Esophagus squamous epithelium (tissue), 5 donors: ENCODE results near the gene CNTN4. TPM values are rescaled to one million over a fixed set of nuclear protein-coding genes. Genes with fewer than 3 reads are reported as not detected.
A peak's percentile ranks its signal among the peaks of the same experiment; 100 is the strongest.

Experiments used
- DNase-seq: peaks from one replicate; lab custom pipeline; 2025; lab: John Stamatoyannopoulos, UW
- H3K27ac ChIP-seq, 4 donors: fragments of 200-600 bp; sonication (generic); one replicate each; pipeline ENCODE4 v1.5.1; 2016 to 2019; ENCODE audit warnings: mild to moderate bottlenecking in 1 of 4
- H3K27me3 ChIP-seq, 4 donors: fragments of 200-600 bp; sonication (generic); 1 replicate in 3 of 4; 2 replicates in 1 of 4; pipeline versions ENCODE4 v1.5.1 to v1.6.0; 2017 to 2021; ENCODE audit warnings: antibody characterized with exemption in 1 of 4
- H3K36me3 ChIP-seq, 3 donors: fragments of 200-600 bp; sonication (generic); one replicate each; pipeline ENCODE4 v1.5.1; 2016 to 2019
- H3K4me1 ChIP-seq, 3 donors: fragments of 200-600 bp; sonication (generic); one replicate each; pipeline ENCODE4 v1.5.1; 2017 to 2019
- H3K4me3 ChIP-seq, 4 donors: fragments of 200-600 bp; sonication (generic); 1 replicate in 3 of 4; 2 replicates in 1 of 4; pipeline ENCODE4 v1.5.1; 2016 to 2019; ENCODE audit warnings: mild to moderate bottlenecking in 2 of 4, moderate library complexity in 1 of 4
- H3K9me3 ChIP-seq, 3 donors: fragments of 200-600 bp; sonication (generic); one replicate each; pipeline ENCODE4 v1.5.1; 2016 to 2019
- POLR2A ChIP-seq, 4 donors: fragments of 450-650 bp; IDR thresholded peaks; one replicate each; pipeline ENCODE4 v1.6.1; 2017; ENCODE audit warnings: antibody characterized with exemption in 4 of 4, mild to moderate bottlenecking in 4 of 4, moderate library complexity in 3 of 4
- WGBS, 2 donors: methylation state at CpG; one replicate each; pipeline ENCODE4 v1.1.5; 2018; 5-methylcytosine and 5-hydroxymethylcytosine counted together
- intact Hi-C: fragments of 100-400 bp; cut with DNase I; formaldehyde crosslinking; loops from one replicate; pipeline ENCODE4 v1.15.0; 2022
- total RNA-seq, 4 donors: library from RNA; depleted of rRNA; stranded (reverse); fragments of >200 nt; gene quantifications; one replicate each; pipeline ENCODE4 v1.1.0, GENCODE V29; 2016
- TF ChIP-seq, protein P1 (sequence below), 6 experiments: fragments of 450-650 bp in 4 of 6; fragments of 200-600 bp in 2 of 6; sonication (generic) in 2 of 6; IDR thresholded peaks; one replicate each; pipeline ENCODE4 v1.5.1; 2016 to 2019; ENCODE audit warnings: antibody characterized with exemption in 6 of 6, mild to moderate bottlenecking in 4 of 6, moderate library complexity in 4 of 6
- donor health status: DM: yes; HTN: yes; CAD: no.

Gene CNTN4
- total RNA-seq, 4 donors from 2014 or later = 0.31 to 8.5 (median 3.5) TPM

- intact Hi-C loops = no loop called here
- Histone ChIP-seq H3K27me3 (no peaks in the 10 kb centered on the region), H3K4me1 (no peaks in the 10 kb centered on the region), H3K36me3 (no peaks in the 10 kb centered on the region), H3K9me3 (no peaks in the 10 kb centered on the region), H3K27ac (no peak overlapping the region), H3K4me3 (no peak overlapping the region)
- DNase-seq = no peak
- no peak for TF ChIP-seq POLR2A (IDR thresholded peaks at IDR 0.05)
- TF ChIP-seq, protein P1, sequence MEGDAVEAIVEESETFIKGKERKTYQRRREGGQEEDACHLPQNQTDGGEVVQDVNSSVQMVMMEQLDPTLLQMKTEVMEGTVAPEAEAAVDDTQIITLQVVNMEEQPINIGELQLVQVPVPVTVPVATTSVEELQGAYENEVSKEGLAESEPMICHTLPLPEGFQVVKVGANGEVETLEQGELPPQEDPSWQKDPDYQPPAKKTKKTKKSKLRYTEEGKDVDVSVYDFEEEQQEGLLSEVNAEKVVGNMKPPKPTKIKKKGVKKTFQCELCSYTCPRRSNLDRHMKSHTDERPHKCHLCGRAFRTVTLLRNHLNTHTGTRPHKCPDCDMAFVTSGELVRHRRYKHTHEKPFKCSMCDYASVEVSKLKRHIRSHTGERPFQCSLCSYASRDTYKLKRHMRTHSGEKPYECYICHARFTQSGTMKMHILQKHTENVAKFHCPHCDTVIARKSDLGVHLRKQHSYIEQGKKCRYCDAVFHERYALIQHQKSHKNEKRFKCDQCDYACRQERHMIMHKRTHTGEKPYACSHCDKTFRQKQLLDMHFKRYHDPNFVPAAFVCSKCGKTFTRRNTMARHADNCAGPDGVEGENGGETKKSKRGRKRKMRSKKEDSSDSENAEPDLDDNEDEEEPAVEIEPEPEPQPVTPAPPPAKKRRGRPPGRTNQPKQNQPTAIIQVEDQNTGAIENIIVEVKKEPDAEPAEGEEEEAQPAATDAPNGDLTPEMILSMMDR (IDR thresholded peaks at IDR 0.05) = no peak
- WGBS, 2 donors = 70 to 87% methylated on average over 2 of the region's 2 CpGs
Observed at GRCh38 chr3:2860626-2861025, 762.0 kb downstream of the CNTN4 start.

GRCh38 chr3:2861120-2861519 lies 762.5 kb downstream of the CNTN4 start:
- 42 to 59% methylated on average over 1 of the region's 1 CpG for WGBS, 2 donors
- no peak for DNase-seq
- intact Hi-C loops = no loop called here
- no peak for TF ChIP-seq POLR2A (IDR thresholded peaks at IDR 0.05)
- TF ChIP-seq, protein P1 (IDR thresholded peaks at IDR 0.05) = no peak
- no peaks in the 10 kb centered on the region for H3K36me3 ChIP-seq
- H3K4me3 ChIP-seq = no peak overlapping the region
- no peak overlapping the region for H3K27ac ChIP-seq
- H3K4me1 ChIP-seq = no peaks in the 10 kb centered on the region
- H3K9me3 ChIP-seq = no peaks in the 10 kb centered on the region
- H3K27me3 ChIP-seq = no peaks in the 10 kb centered on the region

DNA sequence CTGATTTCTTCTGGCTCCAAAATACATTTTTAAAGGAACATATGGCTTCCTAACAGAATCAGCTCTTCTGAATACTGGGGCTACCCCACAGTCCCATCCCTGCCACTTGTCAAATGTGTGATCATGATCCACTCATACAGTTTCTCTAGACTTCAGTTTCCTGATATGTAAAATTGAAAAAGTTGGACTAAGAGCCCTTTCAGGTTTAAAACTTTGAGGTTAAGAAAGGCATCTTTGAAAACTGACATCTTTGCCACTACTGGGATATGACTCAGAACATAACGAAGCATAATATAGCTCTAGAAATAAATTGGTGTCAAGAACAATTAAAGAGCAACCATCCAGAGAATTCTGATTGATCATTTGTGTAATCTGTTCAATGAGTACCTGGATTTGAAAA lies 763.3 kb downstream of the CNTN4 start:
- Histone ChIP-seq H3K27ac (peak overlapping the region in 1 of 4 donors; percentile 25), H3K36me3 (no peaks in the 10 kb centered on the region), H3K4me3 (no peak overlapping the region), H3K9me3 (no peaks in the 10 kb centered on the region), H3K27me3 (no peaks in the 10 kb centered on the region), H3K4me1 (no peaks in the 10 kb centered on the region)
- 48 to 60% methylated on average over 1 of the region's 1 CpG for WGBS, 2 donors
- no peak for DNase-seq
- intact Hi-C loops = no loop called here
- TF ChIP-seq POLR2A (IDR thresholded peaks at IDR 0.05) = no peak
- TF ChIP-seq, protein P1 (IDR thresholded peaks at IDR 0.05) = no peak

DNA sequence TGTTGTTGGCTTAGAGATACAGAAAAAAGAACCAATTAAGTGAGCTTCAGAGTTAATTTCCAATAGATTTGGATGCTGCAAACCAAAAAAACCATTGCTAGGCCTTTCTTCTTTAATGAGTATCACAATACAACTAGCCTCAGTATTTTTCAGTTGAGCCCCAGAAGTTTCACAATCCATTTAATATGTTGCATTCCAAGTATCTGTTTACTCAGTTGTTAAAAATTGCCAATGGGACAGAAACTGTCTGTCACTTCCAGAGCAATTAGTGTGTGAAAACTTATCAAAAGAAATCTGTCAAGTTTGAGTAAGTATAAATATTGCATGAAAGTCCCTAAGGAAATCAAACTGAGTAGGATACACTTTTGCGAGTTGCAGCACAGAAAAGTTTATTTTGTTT lies 763.7 kb downstream of the CNTN4 start:
- no peak for DNase-seq
- Histone ChIP-seq H3K36me3 (no peaks in the 10 kb centered on the region), H3K27ac (peak overlapping the region in 1 of 4 donors; percentile 25), H3K9me3 (no peaks in the 10 kb centered on the region), H3K4me3 (no peak overlapping the region), H3K27me3 (no peaks in the 10 kb centered on the region), H3K4me1 (no peaks in the 10 kb centered on the region)
- intact Hi-C loops = no loop called here
- no peak for TF ChIP-seq POLR2A (IDR thresholded peaks at IDR 0.05)
- TF ChIP-seq, protein P1 (IDR thresholded peaks at IDR 0.05) = no peak
- 27 to 44% methylated on average over 1 of the region's 1 CpG for WGBS, 2 donors

- intact Hi-C loops = no loop called here
Observed at GRCh38 chr3:2863127-2863526, 764.5 kb downstream of the CNTN4 start.

More at GRCh38 chr3:2863127-2863526, 764.5 kb downstream of the CNTN4 start:
- Histone ChIP-seq H3K27me3 (no peaks in the 10 kb centered on the region), H3K9me3 (no peaks in the 10 kb centered on the region), H3K4me3 (no peak overlapping the region), H3K4me1 (no peaks in the 10 kb centered on the region), H3K27ac (no peak overlapping the region), H3K36me3 (no peaks in the 10 kb centered on the region)
- DNase-seq = no peak
- 46 to 64% methylated on average over 2 of the region's 2 CpGs for WGBS, 2 donors
- no peak for TF ChIP-seq POLR2A (IDR thresholded peaks at IDR 0.05)
- TF ChIP-seq, protein P1 (IDR thresholded peaks at IDR 0.05) = no peak
